Measurements from ENCODE around the gene CCSAP.

DNA sequence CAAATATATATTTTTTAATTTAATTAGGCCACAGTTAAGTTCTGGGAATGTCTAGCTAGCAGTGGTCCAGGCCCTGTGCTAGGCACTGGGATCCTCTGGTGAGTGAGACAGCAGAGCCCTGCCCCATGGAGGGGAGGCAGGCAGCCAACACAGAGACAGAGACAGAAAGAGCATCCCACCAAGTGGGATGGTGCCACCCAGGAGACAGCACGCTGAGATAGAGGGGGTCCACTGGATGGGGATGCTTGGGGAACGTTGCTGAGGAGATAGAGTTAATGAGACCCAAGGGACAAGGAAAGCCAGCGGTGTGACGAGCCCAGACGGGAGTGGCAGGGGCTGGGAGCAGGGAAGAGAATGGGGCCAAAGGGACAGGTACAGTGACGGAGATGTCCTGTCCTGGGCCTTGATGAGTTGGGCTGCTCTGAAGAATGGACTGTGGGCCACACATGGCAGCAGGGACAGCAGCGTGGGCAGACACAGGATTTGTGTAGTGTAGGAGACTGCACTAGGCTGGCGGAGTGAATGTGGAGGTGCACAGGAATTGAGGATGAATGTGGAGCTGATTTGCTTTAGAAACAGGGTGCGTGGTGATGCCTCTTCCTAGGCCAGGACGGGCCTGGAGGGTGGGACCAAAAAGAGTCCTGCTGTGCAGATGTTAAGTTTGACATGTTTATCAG, 49.2 kb downstream of the CCSAP start:
- TF ChIP-seq, protein P1, sequence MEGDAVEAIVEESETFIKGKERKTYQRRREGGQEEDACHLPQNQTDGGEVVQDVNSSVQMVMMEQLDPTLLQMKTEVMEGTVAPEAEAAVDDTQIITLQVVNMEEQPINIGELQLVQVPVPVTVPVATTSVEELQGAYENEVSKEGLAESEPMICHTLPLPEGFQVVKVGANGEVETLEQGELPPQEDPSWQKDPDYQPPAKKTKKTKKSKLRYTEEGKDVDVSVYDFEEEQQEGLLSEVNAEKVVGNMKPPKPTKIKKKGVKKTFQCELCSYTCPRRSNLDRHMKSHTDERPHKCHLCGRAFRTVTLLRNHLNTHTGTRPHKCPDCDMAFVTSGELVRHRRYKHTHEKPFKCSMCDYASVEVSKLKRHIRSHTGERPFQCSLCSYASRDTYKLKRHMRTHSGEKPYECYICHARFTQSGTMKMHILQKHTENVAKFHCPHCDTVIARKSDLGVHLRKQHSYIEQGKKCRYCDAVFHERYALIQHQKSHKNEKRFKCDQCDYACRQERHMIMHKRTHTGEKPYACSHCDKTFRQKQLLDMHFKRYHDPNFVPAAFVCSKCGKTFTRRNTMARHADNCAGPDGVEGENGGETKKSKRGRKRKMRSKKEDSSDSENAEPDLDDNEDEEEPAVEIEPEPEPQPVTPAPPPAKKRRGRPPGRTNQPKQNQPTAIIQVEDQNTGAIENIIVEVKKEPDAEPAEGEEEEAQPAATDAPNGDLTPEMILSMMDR (conservative IDR thresholded peaks at IDR 0.05 in 1 of 2, IDR thresholded peaks at IDR 0.05 in 1 of 2; ENCODE audit: low read depth in 1 of 2, low read length in 2 of 2) = no peak
- no peak for TF ChIP-seq EZH2 (IDR thresholded peaks at IDR 0.05; ENCODE audit: low read length, missing control alignments)

Measured in fibroblast of lung (primary cell).